ENCODE measurements around the gene CHD6.

- TF ChIP-seq EZH2 (IDR thresholded peaks at IDR 0.05; ENCODE audit: borderline replicate concordance, low read length) (no peak), CTCF (conservative IDR thresholded peaks at IDR 0.05 in 1 of 2, IDR thresholded peaks at IDR 0.05 in 1 of 2; ENCODE audit: extremely low read depth in 1 of 2, insufficient read depth in 1 of 2, low read depth in 1 of 2, low read length in 2 of 2) (no peak)
Observed at GRCh38 chr20:41566896-41567527, 51.2 kb downstream of the CHD6 start.

Measured in mammary epithelial cell (primary cell).